ENCODE data around the gene NUP160.
"Not testable (repeated sequence)": the region's sequence is repeated elsewhere in the genome, so short reads cannot be mapped to it uniquely, and the experiment has no call there.

NUP160 gene

GRCh38 chr11:47847892-47848699, at the start of gene NUP160:
TSS of gene NUP160 (minus strand) at chr11:47848350. CDS start at chr11:47848318, 32 bp downstream.
- DNase-seq = peak; percentile 83

GRCh38 chr11:47896199-47896598, 48.0 kb upstream of the NUP160 start:
- no peak for DNase-seq

- no peak for DNase-seq
Measured at GRCh38 chr11:47895035-47895434, 46.9 kb upstream of the NUP160 start.

GRCh38 chr11:47892546-47893276, 44.6 kb upstream of the NUP160 start:
- DNase-seq = not testable (repeated sequence)

- DNase-seq = no peak
Measured at GRCh38 chr11:47891886-47892285, 43.7 kb upstream of the NUP160 start.

- peak; percentile 21 for DNase-seq
Measured at GRCh38 chr11:47889714-47890441, 41.7 kb upstream of the NUP160 start.

- no peak for DNase-seq
Measured at GRCh38 chr11:47887910-47888569, 39.9 kb upstream of the NUP160 start.

GRCh38 chr11:47886096-47886495, 37.9 kb upstream of the NUP160 start:
- DNase-seq = peak; percentile 30

- DNase-seq = not testable (repeated sequence)
Measured at GRCh38 chr11:47882437-47882836, 34.3 kb upstream of the NUP160 start.

GRCh38 chr11:47881145-47881544, 33.0 kb upstream of the NUP160 start:
- no peak for DNase-seq

GRCh38 chr11:47879259-47880158, 31.4 kb upstream of the NUP160 start:
- no peak for DNase-seq

- DNase-seq = not testable (repeated sequence)
Measured at GRCh38 chr11:47875858-47876257, 27.7 kb upstream of the NUP160 start.

GRCh38 chr11:47870404-47870803, 22.3 kb upstream of the NUP160 start:
- DNase-seq = no peak

- no peak for DNase-seq
Measured at GRCh38 chr11:47869544-47870393, 21.6 kb upstream of the NUP160 start.

- DNase-seq = no peak
Measured at GRCh38 chr11:47867823-47868222, 19.7 kb upstream of the NUP160 start.

GRCh38 chr11:47866892-47867291, 18.7 kb upstream of the NUP160 start:
- not testable (repeated sequence) for DNase-seq

GRCh38 chr11:47864901-47865300, 16.8 kb upstream of the NUP160 start:
- DNase-seq = no peak

GRCh38 chr11:47863898-47864430, 15.8 kb upstream of the NUP160 start:
- DNase-seq = no peak

- peak; percentile 52 for DNase-seq
Measured at GRCh38 chr11:47863189-47863897, 15.2 kb upstream of the NUP160 start.

GRCh38 chr11:47861728-47862127, 13.6 kb upstream of the NUP160 start:
- no peak for DNase-seq

Data from CD4-positive, alpha-beta T cell treated with Interleukin-17A for 1 hour (primary cell).